Naive thymus-derived CD8-positive, alpha-beta T cell (primary cell): ENCODE data around the gene CNIH3. TPM values are rescaled to one million over a fixed set of nuclear protein-coding genes. Genes with fewer than 3 reads are reported as not detected.
A peak's percentile ranks its signal among the peaks of the same experiment; 100 is the strongest.
"Not testable (repeated sequence)": the region's sequence is repeated elsewhere in the genome, so short reads cannot be mapped to it uniquely, and the experiment has no call there.

Experiments used
- ATAC-seq, 2 donors: fragments of 150-1000 bp; cut with Tn5 transposase in 1 of 2; sonication (Bioruptor Pico), chemical (Tn5 transposase) in 1 of 2; 1 replicate in 1 of 2; 2 replicates in 1 of 2; pipeline ENCODE4 v1.10.0; 2021; ENCODE audit warnings: mild to moderate bottlenecking in 2 of 2, moderate library complexity in 2 of 2
- POLR2A ChIA-PET: fragments of 350-600 bp; sonication (Branson Sonifier 250); formaldehyde crosslinking; loops from one replicate; lab custom pipeline; 2021; ENCODE audit warnings: antibody characterized with exemption; lab: Charles Lee
- DNase-seq, 10 donors: peaks; one replicate each; pipeline versions ENCODE4 v3.0.0 to v3.0.0-alpha.2; 2020 to 2022
- H3K27ac Mint-ChIP-seq, 10 donors: one replicate each; pipeline ENCODE4 v1.8.0; 2020 to 2022; ENCODE audit warnings: mild to moderate bottlenecking in 10 of 10, mixed read lengths in 10 of 10, moderate library complexity in 4 of 10, inconsistent platforms in 1 of 10
- H3K27me3 Mint-ChIP-seq, 5 donors: one replicate each; pipeline ENCODE4 v1.8.0; 2021 to 2022; ENCODE audit warnings: mixed read lengths in 5 of 5
- H3K36me3 Mint-ChIP-seq, 3 donors: one replicate each; pipeline ENCODE4 v1.8.0; 2020 to 2022; ENCODE audit warnings: mixed read lengths in 3 of 3, mild to moderate bottlenecking in 2 of 3, inconsistent platforms in 1 of 3
- H3K4me1 Mint-ChIP-seq, 4 donors: one replicate each; pipeline ENCODE4 v1.8.0; 2021 to 2022; ENCODE audit warnings: mixed read lengths in 4 of 4
- H3K4me3 Mint-ChIP-seq, 10 donors: one replicate each; pipeline ENCODE4 v1.8.0; 2020 to 2022; ENCODE audit warnings: mild to moderate bottlenecking in 10 of 10, mixed read lengths in 10 of 10, moderate library complexity in 6 of 10, inconsistent platforms in 1 of 10
- H3K9me3 Mint-ChIP-seq, 9 donors: one replicate each; pipeline ENCODE4 v1.8.0; 2020 to 2022; ENCODE audit warnings: mixed read lengths in 9 of 9, mild to moderate bottlenecking in 3 of 9, inconsistent platforms in 1 of 9, moderate library complexity in 1 of 9
- polyA plus RNA-seq, 3 donors: library from polyadenylated mRNA; unstranded; fragments of 300-500 nt; fragmentation: Illumina TruSeq; gene quantifications; one replicate each; pipeline ENCODE4 v1.2.3, GENCODE V29; 2021
- total RNA-seq, 8 experiments: library from RNA in 2 of 8; stranded (reverse) in 2 of 8; gene quantifications; one replicate each; pipeline ENCODE4 v1.2.3 and lab custom pipeline; 2021 to 2026

The CNIH3 gene
- total and polyA plus RNA-seq, 5 experiments from 2014 or later = 0.98 to 3.6 (median 1.5) TPM

- POLR2A ChIA-PET = no interaction called here
- no peak overlapping the region for H3K27ac Mint-ChIP-seq
- H3K4me1 Mint-ChIP-seq = no peaks in the 10 kb centered on the region
- H3K9me3 Mint-ChIP-seq = peaks cover 0 to 3% (median 0%) of the 10 kb centered on the region in 9 donors
- no peak overlapping the region for H3K4me3 Mint-ChIP-seq
- peaks cover 0 to 3% (median 0%) of the 10 kb centered on the region in 5 donors for H3K27me3 Mint-ChIP-seq
- no peak for ATAC-seq
- no peak for DNase-seq
- no peaks in the 10 kb centered on the region for H3K36me3 Mint-ChIP-seq
These were observed 81.9 kb downstream of the CNIH3 start for GRCh38 chr1:224698015-224698451.

GRCh38 chr1:224700918-224701531 lies 84.9 kb downstream of the CNIH3 start:
- no peaks in the 10 kb centered on the region for H3K36me3 Mint-ChIP-seq
- H3K9me3 Mint-ChIP-seq = peaks cover 0 to 3% (median 0%) of the 10 kb centered on the region in 9 donors
- H3K27me3 Mint-ChIP-seq = no peaks in the 10 kb centered on the region
- H3K4me3 Mint-ChIP-seq = no peak overlapping the region
- H3K4me1 Mint-ChIP-seq = no peaks in the 10 kb centered on the region
- ATAC-seq (no peak), DNase-seq (no peak)
- no peak overlapping the region for H3K27ac Mint-ChIP-seq
- POLR2A ChIA-PET = no interaction called here

- ATAC-seq (no peak), DNase-seq (no peak)
- Mint-ChIP-seq H3K27ac (no peak overlapping the region), H3K4me1 (peaks cover 0 to 4% (median 0%) of the 10 kb centered on the region in 4 donors), H3K4me3 (no peak overlapping the region), H3K9me3 (peaks cover 0 to 3% (median 0%) of the 10 kb centered on the region in 9 donors), H3K36me3 (no peaks in the 10 kb centered on the region), H3K27me3 (peaks cover 0 to 9% (median 1%) of the 10 kb centered on the region in 5 donors)
- POLR2A ChIA-PET = no interaction called here
These were observed 87.6 kb downstream of the CNIH3 start for GRCh38 chr1:224703702-224704101.

GRCh38 chr1:224704107-224704735 lies 88.1 kb downstream of the CNIH3 start:
- Mint-ChIP-seq H3K36me3 (no peaks in the 10 kb centered on the region), H3K9me3 (peaks cover 0 to 3% (median 0%) of the 10 kb centered on the region in 9 donors), H3K27ac (no peak overlapping the region), H3K27me3 (peaks cover 0 to 9% (median 2%) of the 10 kb centered on the region in 5 donors), H3K4me3 (no peak overlapping the region), H3K4me1 (peaks cover 0 to 4% (median 0%) of the 10 kb centered on the region in 4 donors)
- POLR2A ChIA-PET = no interaction called here
- DNase-seq = no peak
- ATAC-seq = no peak

- H3K9me3 Mint-ChIP-seq = peaks cover 0 to 3% (median 0%) of the 10 kb centered on the region in 9 donors
- no peaks in the 10 kb centered on the region for H3K36me3 Mint-ChIP-seq
- no peak overlapping the region for H3K27ac Mint-ChIP-seq
- H3K27me3 Mint-ChIP-seq = peaks cover 0 to 9% (median 4%) of the 10 kb centered on the region in 5 donors
- peaks cover 0 to 4% (median 0%) of the 10 kb centered on the region in 4 donors for H3K4me1 Mint-ChIP-seq
- H3K4me3 Mint-ChIP-seq = no peak overlapping the region
- DNase-seq = no peak
- POLR2A ChIA-PET = no interaction called here
- no peak for ATAC-seq
These were observed 89.5 kb downstream of the CNIH3 start for GRCh38 chr1:224705578-224705977.

- Mint-ChIP-seq H3K27me3 (peaks cover 0 to 9% (median 4%) of the 10 kb centered on the region in 5 donors), H3K27ac (no peak overlapping the region), H3K36me3 (no peaks in the 10 kb centered on the region), H3K9me3 (no peaks in the 10 kb centered on the region), H3K4me1 (peaks cover 0 to 4% (median 0%) of the 10 kb centered on the region in 4 donors), H3K4me3 (no peak overlapping the region)
- POLR2A ChIA-PET = no interaction called here
- ATAC-seq (no peak), DNase-seq (no peak)
These were observed 92.0 kb downstream of the CNIH3 start for GRCh38 chr1:224707843-224708725.

GRCh38 chr1:224710196-224710595 lies 94.1 kb downstream of the CNIH3 start:
- ATAC-seq (no peak), DNase-seq (no peak)
- POLR2A ChIA-PET = no interaction called here
- Mint-ChIP-seq H3K9me3 (no peaks in the 10 kb centered on the region), H3K4me1 (peaks cover 0 to 4% (median 0%) of the 10 kb centered on the region in 4 donors), H3K36me3 (no peaks in the 10 kb centered on the region), H3K27me3 (peaks cover 0 to 12% (median 4%) of the 10 kb centered on the region in 5 donors), H3K4me3 (no peak overlapping the region), H3K27ac (peak overlapping the region in 1 of 10 donors; percentile 23)

GRCh38 chr1:224711231-224711756 lies 95.2 kb downstream of the CNIH3 start:
- H3K9me3 Mint-ChIP-seq, H3K27ac Mint-ChIP-seq, H3K4me3 Mint-ChIP-seq, POLR2A ChIA-PET, ATAC-seq, DNase-seq, H3K36me3 Mint-ChIP-seq, H3K4me1 Mint-ChIP-seq: not testable (repeated sequence)
- peaks cover 0 to 19% (median 4%) of the 10 kb centered on the region in 5 donors for H3K27me3 Mint-ChIP-seq

- Mint-ChIP-seq H3K9me3 (peaks cover 0 to 2% (median 0%) of the 10 kb centered on the region in 9 donors), H3K4me1 (peaks cover 0 to 5% (median 0%) of the 10 kb centered on the region in 4 donors), H3K36me3 (no peaks in the 10 kb centered on the region), H3K27ac (no peak overlapping the region), H3K27me3 (peaks cover 0 to 22% (median 4%) of the 10 kb centered on the region in 5 donors), H3K4me3 (no peak overlapping the region)
- DNase-seq (no peak), ATAC-seq (no peak)
- POLR2A ChIA-PET = no interaction called here
These were observed 95.8 kb downstream of the CNIH3 start for GRCh38 chr1:224711876-224712275.

GRCh38 chr1:224713228-224713627 lies 97.1 kb downstream of the CNIH3 start:
- Mint-ChIP-seq H3K27ac (no peak overlapping the region), H3K36me3 (no peaks in the 10 kb centered on the region), H3K9me3 (peaks cover 0 to 2% (median 0%) of the 10 kb centered on the region in 9 donors), H3K4me3 (no peak overlapping the region), H3K27me3 (peaks cover 5 to 25% (median 7%) of the 10 kb centered on the region in 5 donors), H3K4me1 (peaks cover 0 to 6% (median 1%) of the 10 kb centered on the region in 4 donors)
- ATAC-seq (no peak), DNase-seq (no peak)
- POLR2A ChIA-PET = no interaction called here

- Mint-ChIP-seq H3K27me3 (peaks cover 4 to 31% (median 5%) of the 10 kb centered on the region in 5 donors), H3K9me3 (peaks cover 0 to 2% (median 0%) of the 10 kb centered on the region in 9 donors), H3K36me3 (no peaks in the 10 kb centered on the region), H3K4me3 (no peak overlapping the region), H3K4me1 (peaks cover 0 to 11% (median 6%) of the 10 kb centered on the region in 4 donors), H3K27ac (no peak overlapping the region)
- POLR2A ChIA-PET = no interaction called here
- no peak for DNase-seq
- no peak for ATAC-seq
These were observed 98.4 kb downstream of the CNIH3 start for GRCh38 chr1:224714553-224714952.

- DNase-seq = no peak
- no peak overlapping the region for H3K4me3 Mint-ChIP-seq
- H3K9me3 Mint-ChIP-seq = peaks cover 0 to 2% (median 0%) of the 10 kb centered on the region in 9 donors
- peaks cover 4 to 37% (median 22%) of the 10 kb centered on the region in 5 donors for H3K27me3 Mint-ChIP-seq
- POLR2A ChIA-PET = no interaction called here
- peak overlapping the region in 1 of 10 donors; percentile 3 for H3K27ac Mint-ChIP-seq
- no peak for ATAC-seq
- peaks cover 0 to 13% (median 6%) of the 10 kb centered on the region in 4 donors for H3K4me1 Mint-ChIP-seq
- H3K36me3 Mint-ChIP-seq = no peaks in the 10 kb centered on the region
These were observed 102.4 kb downstream of the CNIH3 start for GRCh38 chr1:224718470-224719053.
